HepG2 (cell line): Measurements from ENCODE around the gene NCBP3. TPM values are rescaled to one million over a fixed set of nuclear protein-coding genes. Genes with fewer than 3 reads are reported as not detected.

Experiments used
- CCDC6 ChIP-seq: sonication (generic); formaldehyde crosslinking; IDR thresholded peaks from 2 replicates; pipeline ENCODE4 v1.8.1; 2022; ENCODE audit warnings: mild to moderate bottlenecking, missing genetic modification reagents, moderate library complexity
- ELF3 ChIP-seq: IDR thresholded peaks from 2 replicates; pipeline ENCODE4 v1.6.1; 2016; ENCODE audit warnings: missing genetic modification reagents, missing compliant biosample characterization
- FOXJ3 ChIP-seq: sonication (generic); formaldehyde crosslinking; IDR thresholded peaks from 2 replicates; pipeline ENCODE4 v1.4.0; 2020; ENCODE audit warnings: missing genetic modification reagents, mild to moderate bottlenecking, borderline replicate concordance
- HNRNPLL ChIP-seq: fragments of 200-400 bp; formaldehyde crosslinking; IDR thresholded peaks from 2 replicates; pipeline ENCODE4 v1.6.1; 2017; ENCODE audit warnings: mild to moderate bottlenecking, low read depth, low read length; ENCODE audit not compliant: poor library complexity, severe bottlenecking
- JUNB ChIP-seq: sonication (generic); formaldehyde crosslinking; IDR thresholded peaks from 2 replicates; pipeline ENCODE4 v1.8.0; 2022; ENCODE audit warnings: missing genetic modification reagents, mild to moderate bottlenecking, borderline replicate concordance
- MEF2D ChIP-seq: sonication (generic); formaldehyde crosslinking; IDR thresholded peaks from 2 replicates; pipeline ENCODE4 v1.5.1; 2020; ENCODE audit warnings: mild to moderate bottlenecking, missing genetic modification reagents
- PRMT3 ChIP-seq: sonication (generic); formaldehyde crosslinking; IDR thresholded peaks from 2 replicates; pipeline ENCODE4 v1.8.1; 2022; ENCODE audit warnings: low read depth, mild to moderate bottlenecking, moderate library complexity, missing genetic modification reagents, borderline replicate concordance
- SP5 ChIP-seq: IDR thresholded peaks from 2 replicates; pipeline ENCODE4 v1.6.1; 2016; ENCODE audit warnings: low read depth, borderline replicate concordance
- SUZ12 ChIP-seq: fragments of 150-350 bp; IDR thresholded peaks from 2 replicates; pipeline ENCODE4 v1.6.1; 2014; ENCODE audit warnings: low read depth, low read length
- ZBTB3 ChIP-seq: sonication (generic); formaldehyde crosslinking; IDR thresholded peaks from 2 replicates; pipeline ENCODE4 v1.4.0; 2020; ENCODE audit warnings: low read depth, mild to moderate bottlenecking, moderate library complexity, missing genetic modification reagents, borderline replicate concordance
- ZBTB7B ChIP-seq: sonication (generic); formaldehyde crosslinking; IDR thresholded peaks from 2 replicates; pipeline ENCODE4 v1.4.0; 2020; ENCODE audit warnings: missing genetic modification reagents
- ZMYM3 ChIP-seq: sonication (generic); formaldehyde crosslinking; IDR thresholded peaks from 2 replicates; pipeline ENCODE4 v1.5.1; 2020; ENCODE audit warnings: mild to moderate bottlenecking, missing genetic modification reagents
- ZNF639 ChIP-seq: conservative IDR thresholded peaks from 2 replicates; pipeline ENCODE4 v1.6.1; 2018; ENCODE audit warnings: missing genetic modification reagents
- ZNF713 ChIP-seq: sonication (generic); formaldehyde crosslinking; IDR thresholded peaks from 2 replicates; pipeline ENCODE4 v1.4.0; 2020; ENCODE audit warnings: mild to moderate bottlenecking, missing genetic modification reagents
- polyA plus RNA-seq, 8 experiments: library from polyadenylated mRNA; depleted of rRNA in 3 of 8; stranded (reverse) in 7 of 8; unstranded in 1 of 8; fragments of >200 nt; fragmentation: Illumina TruSeq in 4 of 8; extraction: Trizol in 4 of 8; gene quantifications; 2 replicates each; pipeline versions ENCODE4 v1.2.1 to v1.2.3, GENCODE V29; 2011 to 2016; ENCODE audit warnings: low read depth in 4 of 8, missing spikeins in 1 of 8, mixed read lengths in 1 of 8; ENCODE audit not compliant: insufficient read depth in 1 of 8
- total RNA-seq, 5 experiments: library from RNA; depleted of rRNA; stranded (reverse); fragments of >200 nt; fragmentation: Illumina TruSeq; extraction: Trizol; gene quantifications; 2 replicates each; pipeline ENCODE4 v1.2.3, GENCODE V29; 2016; ENCODE audit warnings: low read depth in 1 of 5
- TF ChIP-seq, protein P1 (sequence below): sonication (generic); formaldehyde crosslinking; IDR thresholded peaks from 2 replicates; pipeline ENCODE4 v1.4.0; 2020; ENCODE audit warnings: missing genetic modification reagents, mild to moderate bottlenecking, borderline replicate concordance
- TF ChIP-seq, protein P2 (sequence below): sonication (generic); formaldehyde crosslinking; IDR thresholded peaks from one replicate; pipeline ENCODE4 v1.5.1; 2020; ENCODE audit warnings: mild to moderate bottlenecking, missing genetic modification reagents; ENCODE audit errors: not compliant biosample characterization

NCBP3 gene
- total and polyA plus RNA-seq, 2 of the 13 experiments (the other 11 are each of a cell fraction or from before 2014, with no cell fraction given) = 19.5 to 24.8 TPM

DNA sequence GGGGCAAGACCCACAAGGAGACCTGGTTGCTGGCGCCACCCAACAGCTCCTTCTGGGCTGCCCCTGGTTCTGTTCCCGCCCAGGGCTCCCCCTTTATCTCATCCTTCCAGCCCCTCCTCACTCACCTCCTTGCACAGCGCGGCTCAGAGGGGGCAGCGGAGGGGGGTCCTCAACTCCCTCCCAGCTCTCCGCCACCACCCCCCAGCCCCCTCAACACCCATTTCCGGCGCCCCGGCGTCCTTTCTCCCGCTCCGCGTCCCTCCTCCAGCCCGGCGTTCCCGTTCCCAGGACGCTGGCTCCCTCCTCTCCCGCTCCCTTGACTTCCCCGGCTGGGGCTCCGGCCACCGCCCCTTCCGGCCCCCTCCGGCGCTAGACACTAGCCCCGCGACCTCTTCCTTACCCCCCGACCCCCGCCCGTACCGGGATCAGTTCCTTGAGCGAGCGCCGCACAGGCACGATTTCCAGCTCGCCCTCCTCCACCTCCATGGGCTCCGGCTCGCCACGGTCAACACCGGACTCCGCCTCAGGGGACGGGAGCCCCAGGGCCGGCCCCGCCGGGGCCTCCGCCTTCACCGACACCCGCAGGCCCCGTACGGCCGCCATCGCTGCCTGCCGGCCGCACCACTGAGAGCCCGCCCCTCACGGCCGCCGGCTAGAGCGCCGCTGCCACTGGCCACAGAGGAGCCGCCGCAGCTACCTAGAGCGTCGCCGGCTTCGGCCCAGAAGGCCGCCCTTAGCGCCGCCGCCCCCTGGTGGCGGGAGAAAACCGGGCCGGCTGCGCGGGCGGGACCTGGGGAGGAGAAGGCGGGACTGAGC, at the start of gene NCBP3 (continued):
- peak; percentile 91 for TF ChIP-seq ZNF639 (CRISPR knock-in tag)
- TF ChIP-seq SUZ12 = no peak
- TF ChIP-seq JUNB (CRISPR knock-in tag) = no peak
- no peak for TF ChIP-seq MEF2D
- peak; percentile 62 for TF ChIP-seq ZMYM3 (CRISPR knock-in tag)
- no peak for TF ChIP-seq PRMT3 (CRISPR knock-in tag)
- TF ChIP-seq, protein P1, sequence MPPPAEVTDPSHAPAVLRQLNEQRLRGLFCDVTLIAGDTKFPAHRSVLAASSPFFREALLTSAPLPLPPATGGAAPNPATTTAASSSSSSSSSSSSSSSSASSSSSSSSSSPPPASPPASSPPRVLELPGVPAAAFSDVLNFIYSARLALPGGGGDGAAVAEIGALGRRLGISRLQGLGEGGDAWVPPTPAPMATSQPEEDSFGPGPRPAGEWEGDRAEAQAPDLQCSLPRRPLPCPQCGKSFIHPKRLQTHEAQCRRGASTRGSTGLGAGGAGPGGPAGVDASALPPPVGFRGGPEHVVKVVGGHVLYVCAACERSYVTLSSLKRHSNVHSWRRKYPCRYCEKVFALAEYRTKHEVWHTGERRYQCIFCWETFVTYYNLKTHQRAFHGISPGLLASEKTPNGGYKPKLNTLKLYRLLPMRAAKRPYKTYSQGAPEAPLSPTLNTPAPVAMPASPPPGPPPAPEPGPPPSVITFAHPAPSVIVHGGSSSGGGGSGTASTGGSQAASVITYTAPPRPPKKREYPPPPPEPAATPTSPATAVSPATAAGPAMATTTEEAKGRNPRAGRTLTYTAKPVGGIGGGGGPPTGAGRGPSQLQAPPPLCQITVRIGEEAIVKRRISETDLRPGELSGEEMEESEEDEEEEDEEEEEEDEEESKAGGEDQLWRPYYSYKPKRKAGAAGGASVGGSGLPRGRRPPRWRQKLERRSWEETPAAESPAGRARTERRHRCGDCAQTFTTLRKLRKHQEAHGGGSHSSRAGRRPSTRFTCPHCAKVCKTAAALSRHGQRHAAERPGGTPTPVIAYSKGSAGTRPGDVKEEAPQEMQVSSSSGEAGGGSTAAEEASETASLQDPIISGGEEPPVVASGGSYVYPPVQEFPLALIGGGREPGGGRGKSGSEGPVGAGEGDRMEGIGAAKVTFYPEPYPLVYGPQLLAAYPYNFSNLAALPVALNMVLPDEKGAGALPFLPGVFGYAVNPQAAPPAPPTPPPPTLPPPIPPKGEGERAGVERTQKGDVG (CRISPR knock-in tag) = no peak
- TF ChIP-seq HNRNPLL = peak; percentile 88
- TF ChIP-seq, protein P2, sequence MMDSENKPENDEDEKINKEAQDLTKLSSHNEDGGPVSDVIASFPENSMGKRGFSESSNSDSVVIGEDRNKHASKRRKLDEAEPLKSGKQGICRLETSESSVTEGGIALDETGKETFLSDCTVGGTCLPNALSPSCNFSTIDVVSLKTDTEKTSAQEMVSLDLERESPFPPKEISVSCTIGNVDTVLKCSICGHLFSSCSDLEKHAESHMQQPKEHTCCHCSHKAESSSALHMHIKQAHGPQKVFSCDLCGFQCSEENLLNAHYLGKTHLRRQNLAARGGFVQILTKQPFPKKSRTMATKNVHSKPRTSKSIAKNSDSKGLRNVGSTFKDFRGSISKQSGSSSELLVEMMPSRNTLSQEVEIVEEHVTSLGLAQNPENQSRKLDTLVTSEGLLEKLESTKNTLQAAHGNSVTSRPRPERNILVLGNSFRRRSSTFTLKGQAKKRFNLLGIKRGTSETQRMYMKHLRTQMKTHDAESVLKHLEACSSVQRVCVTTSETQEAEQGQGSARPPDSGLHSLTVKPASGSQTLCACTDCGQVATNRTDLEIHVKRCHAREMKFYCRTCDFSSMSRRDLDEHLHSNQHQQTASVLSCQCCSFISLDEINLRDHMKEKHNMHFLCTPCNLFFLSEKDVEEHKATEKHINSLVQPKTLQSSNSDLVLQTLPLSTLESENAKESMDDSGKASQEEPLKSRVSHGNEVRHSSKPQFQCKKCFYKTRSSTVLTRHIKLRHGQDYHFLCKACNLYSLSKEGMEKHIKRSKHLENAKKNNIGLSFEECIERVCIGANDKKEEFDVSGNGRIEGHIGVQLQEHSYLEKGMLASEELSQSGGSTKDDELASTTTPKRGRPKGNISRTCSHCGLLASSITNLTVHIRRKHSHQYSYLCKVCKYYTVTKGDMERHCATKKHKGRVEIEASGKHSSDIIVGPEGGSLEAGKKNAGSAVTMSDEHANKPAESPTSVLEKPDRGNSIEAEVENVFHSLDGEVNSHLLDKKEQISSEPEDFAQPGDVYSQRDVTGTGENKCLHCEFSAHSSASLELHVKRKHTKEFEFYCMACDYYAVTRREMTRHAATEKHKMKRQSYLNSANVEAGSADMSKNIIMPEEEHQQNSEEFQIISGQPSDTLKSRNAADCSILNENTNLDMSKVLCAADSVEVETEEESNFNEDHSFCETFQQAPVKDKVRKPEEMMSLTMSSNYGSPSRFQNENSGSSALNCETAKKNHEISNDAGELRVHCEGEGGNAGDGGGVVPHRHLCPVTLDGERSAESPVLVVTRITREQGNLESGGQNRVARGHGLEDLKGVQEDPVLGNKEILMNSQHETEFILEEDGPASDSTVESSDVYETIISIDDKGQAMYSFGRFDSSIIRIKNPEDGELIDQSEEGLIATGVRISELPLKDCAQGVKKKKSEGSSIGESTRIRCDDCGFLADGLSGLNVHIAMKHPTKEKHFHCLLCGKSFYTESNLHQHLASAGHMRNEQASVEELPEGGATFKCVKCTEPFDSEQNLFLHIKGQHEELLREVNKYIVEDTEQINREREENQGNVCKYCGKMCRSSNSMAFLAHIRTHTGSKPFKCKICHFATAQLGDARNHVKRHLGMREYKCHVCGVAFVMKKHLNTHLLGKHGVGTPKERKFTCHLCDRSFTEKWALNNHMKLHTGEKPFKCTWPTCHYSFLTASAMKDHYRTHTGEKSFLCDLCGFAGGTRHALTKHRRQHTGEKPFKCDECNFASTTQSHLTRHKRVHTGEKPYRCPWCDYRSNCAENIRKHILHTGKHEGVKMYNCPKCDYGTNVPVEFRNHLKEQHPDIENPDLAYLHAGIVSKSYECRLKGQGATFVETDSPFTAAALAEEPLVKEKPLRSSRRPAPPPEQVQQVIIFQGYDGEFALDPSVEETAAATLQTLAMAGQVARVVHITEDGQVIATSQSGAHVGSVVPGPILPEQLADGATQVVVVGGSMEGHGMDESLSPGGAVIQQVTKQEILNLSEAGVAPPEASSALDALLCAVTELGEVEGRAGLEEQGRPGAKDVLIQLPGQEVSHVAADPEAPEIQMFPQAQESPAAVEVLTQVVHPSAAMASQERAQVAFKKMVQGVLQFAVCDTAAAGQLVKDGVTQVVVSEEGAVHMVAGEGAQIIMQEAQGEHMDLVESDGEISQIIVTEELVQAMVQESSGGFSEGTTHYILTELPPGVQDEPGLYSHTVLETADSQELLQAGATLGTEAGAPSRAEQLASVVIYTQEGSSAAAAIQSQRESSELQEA (CRISPR knock-in tag) = peak; percentile 64
- no peak for TF ChIP-seq FOXJ3
- peak; percentile 76 for TF ChIP-seq ELF3 (CRISPR knock-in tag)
- TF ChIP-seq SP5 (CRISPR knock-in tag) = peak; percentile 69; the same call in 1 of the 2 replicates
- TF ChIP-seq ZBTB7B (CRISPR knock-in tag) = no peak; the same call in 1 of the 2 replicates
- TF ChIP-seq ZNF713 (CRISPR knock-in tag) = 0 out of 2 replicates have a peak, but pooled peaks have one; percentile 72
- TF ChIP-seq ZBTB3 = peak; percentile 92
- peak; percentile 81 for TF ChIP-seq CCDC6
